Thymus (tissue), 11 donors: ENCODE data around the gene GAK. TPM values are rescaled to one million over a fixed set of nuclear protein-coding genes. Genes with fewer than 3 reads are reported as not detected.

Experiments
- DNase-seq, 9 donors: peaks; one replicate each; pipeline ENCODE4 v3.0.0-alpha.2; 2013; ENCODE audit warnings: low spot score in 9 of 9, low read depth in 6 of 9, missing footprints in 1 of 9
- H3K27ac ChIP-seq, 2 donors: one replicate each; pipeline ENCODE4 v1.5.1; 2013; ENCODE audit warnings: control low read depth in 1 of 2, low read depth in 1 of 2, low read length in 1 of 2, mild to moderate bottlenecking in 1 of 2, moderate library complexity in 1 of 2
- H3K27me3 ChIP-seq, 2 donors: one replicate each; pipeline ENCODE4 v1.5.1; 2013; ENCODE audit warnings: low read length in 1 of 2; ENCODE audit not compliant: control insufficient read depth in 2 of 2, insufficient read depth in 1 of 2
- H3K36me3 ChIP-seq, 2 donors: one replicate each; pipeline ENCODE4 v1.5.1; 2013; ENCODE audit warnings: low read length in 1 of 2, mild to moderate bottlenecking in 1 of 2, moderate library complexity in 1 of 2; ENCODE audit not compliant: control insufficient read depth in 2 of 2, insufficient read depth in 2 of 2
- H3K4me1 ChIP-seq, 2 donors: one replicate each; pipeline ENCODE4 v1.5.1; 2013; ENCODE audit warnings: low read length in 2 of 2; ENCODE audit not compliant: control insufficient read depth in 2 of 2, insufficient read depth in 2 of 2
- H3K4me3 ChIP-seq, 2 donors: one replicate each; pipeline ENCODE4 v1.5.1; 2013; ENCODE audit warnings: low read length in 2 of 2, control low read depth in 1 of 2, mild to moderate bottlenecking in 1 of 2
- H3K9me3 ChIP-seq, 2 donors: one replicate each; pipeline ENCODE4 v1.5.1; 2013; ENCODE audit warnings: low read length in 1 of 2, mild to moderate bottlenecking in 1 of 2; ENCODE audit not compliant: control insufficient read depth in 2 of 2, insufficient read depth in 1 of 2
- WGBS: extraction: QIAGEN DNeasy Blood & Tissue Kit; methylation state at CpG from one replicate; pipeline ENCODE4 v1.1.7; 2013; 5-methylcytosine and 5-hydroxymethylcytosine counted together
- polyA plus RNA-seq: library from polyadenylated mRNA; stranded (reverse); fragments of 200-250 nt; gene quantifications from one replicate; pipeline ENCODE4 v1.2.3, GENCODE V29; 2013
- total RNA-seq: library from RNA; stranded (reverse); fragments of 120-200 nt; gene quantifications from one replicate; pipeline ENCODE4 v1.2.4, GENCODE V29; 2013
- donor health status: healthy.

GAK gene
- total and polyA plus RNA-seq, 2 donors: 47.5 to 230 TPM

GRCh38 chr4:971666-972500 lies 39.8 kb upstream of the GAK start:
- Histone ChIP-seq H3K4me1 (peaks cover 11 to 19% of the 10 kb centered on the region in 2 donors), H3K27ac (no peak overlapping the region), H3K9me3 (peaks cover 0 to 9% of the 10 kb centered on the region in 2 donors), H3K4me3 (peak overlapping the region; percentile 46 to 59), H3K36me3 (peaks cover 0 to 3% of the 10 kb centered on the region in 2 donors), H3K27me3 (peaks cover 0 to 57% of the 10 kb centered on the region in 2 donors)
- DNase-seq: no peak
- WGBS: 83% methylated on average over 24 of the region's 24 CpGs

DNA sequence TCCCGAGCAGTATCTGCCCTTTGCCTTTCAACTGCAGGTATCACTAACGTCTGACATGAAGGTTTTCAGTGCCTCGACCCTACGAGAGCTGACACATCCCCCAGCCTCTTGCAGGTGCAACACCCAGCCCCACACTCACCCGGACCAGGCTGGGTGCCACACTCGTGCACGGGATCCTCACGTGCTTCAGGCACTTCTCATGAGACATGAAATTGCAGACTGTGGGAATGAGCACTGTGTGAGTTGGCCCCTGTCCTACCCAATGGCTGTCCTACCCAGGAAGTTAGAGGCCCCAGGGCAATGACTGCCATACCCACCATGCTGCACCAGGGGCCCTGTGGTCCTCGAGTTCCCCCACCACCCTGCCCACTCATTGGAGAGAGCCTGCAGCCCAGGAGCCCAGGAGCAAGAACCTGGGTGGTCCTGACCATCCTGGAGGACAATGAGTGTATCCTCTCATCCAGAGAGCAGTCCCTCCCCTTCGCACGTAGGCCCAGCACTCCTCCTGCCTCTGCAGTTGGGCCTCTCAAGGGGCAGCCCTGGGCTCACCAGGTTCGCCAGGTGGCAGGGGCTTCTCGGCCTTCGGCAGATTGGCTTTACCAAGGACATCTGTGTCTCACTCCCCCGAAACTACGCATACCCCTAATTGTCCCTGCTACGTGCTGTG lies 38.9 kb upstream of the GAK start:
- Histone ChIP-seq H3K36me3 (peaks cover 0 to 12% of the 10 kb centered on the region in 2 donors), H3K4me1 (peaks cover 11 to 19% of the 10 kb centered on the region in 2 donors), H3K27me3 (peaks cover 0 to 60% of the 10 kb centered on the region in 2 donors), H3K4me3 (no peak overlapping the region), H3K27ac (no peak overlapping the region), H3K9me3 (peaks cover 0 to 9% of the 10 kb centered on the region in 2 donors)
- 95% methylated on average over 17 of the region's 17 CpGs for WGBS
- DNase-seq: no peak

GRCh38 chr4:970046-970745 lies 38.1 kb upstream of the GAK start:
- WGBS: 98% methylated on average over 25 of the region's 25 CpGs
- Histone ChIP-seq H3K9me3 (peaks cover 0 to 9% of the 10 kb centered on the region in 2 donors), H3K4me1 (peaks cover 11 to 19% of the 10 kb centered on the region in 2 donors)

DNA sequence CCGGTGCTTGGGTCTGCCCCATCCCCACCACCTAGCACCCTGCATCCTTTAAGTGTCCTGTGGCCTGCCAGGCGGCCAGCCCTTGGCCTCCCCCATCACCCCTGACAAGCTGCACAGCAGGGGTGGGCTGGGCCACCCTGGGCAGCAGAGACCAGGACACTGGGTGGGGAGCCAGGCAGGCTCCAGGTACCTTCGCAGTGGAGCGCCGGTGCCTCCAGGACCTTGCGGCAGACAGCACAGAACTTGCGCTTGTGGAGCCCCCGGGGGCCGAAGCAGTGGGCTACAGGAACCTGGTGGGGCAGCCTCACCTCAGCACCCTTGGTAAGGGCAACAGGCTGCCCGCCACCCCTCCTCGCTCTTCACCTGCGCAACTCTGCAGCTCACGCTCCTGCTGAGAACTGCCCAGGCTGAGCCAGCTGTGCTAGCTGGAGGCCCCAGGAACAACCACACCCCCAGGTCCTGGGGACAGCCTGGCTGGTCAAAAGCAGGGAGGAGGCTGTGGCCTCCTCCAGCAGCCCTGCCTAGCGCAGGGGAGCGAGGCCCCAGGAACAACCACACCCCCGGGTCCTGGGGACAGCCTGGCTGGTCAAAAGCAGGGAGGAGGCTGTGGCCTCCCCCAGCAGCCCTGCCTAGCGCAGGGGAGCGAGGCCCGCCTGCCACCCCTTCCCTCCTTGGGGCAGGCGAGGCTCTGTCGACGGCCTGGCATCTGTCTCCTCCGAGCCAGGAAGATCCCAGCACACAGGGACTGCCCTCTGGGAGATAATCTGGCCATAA lies 36.7 kb upstream of the GAK start:
- H3K36me3 ChIP-seq: peaks cover 0 to 29% of the 10 kb centered on the region in 2 donors
- no peak for DNase-seq
- H3K4me1 ChIP-seq: peaks cover 11 to 17% of the 10 kb centered on the region in 2 donors
- 94% methylated on average over 23 of the region's 23 CpGs for WGBS
- H3K27me3 ChIP-seq: peaks cover 0 to 51% of the 10 kb centered on the region in 2 donors
- no peaks in the 10 kb centered on the region for H3K9me3 ChIP-seq
- H3K4me3 ChIP-seq: no peak overlapping the region
- no peak overlapping the region for H3K27ac ChIP-seq

More at GRCh38 chr4:970046-970745, 38.1 kb upstream of the GAK start:
- H3K27me3 ChIP-seq: peaks cover 0 to 60% of the 10 kb centered on the region in 2 donors
- H3K27ac ChIP-seq: no peak overlapping the region
- H3K36me3 ChIP-seq: peaks cover 0 to 19% of the 10 kb centered on the region in 2 donors
- DNase-seq: no peak
- H3K4me3 ChIP-seq: no peak overlapping the region

- 69% methylated on average over 24 of the region's 24 CpGs for WGBS
- DNase-seq: no peak
- Histone ChIP-seq H3K9me3 (no peaks in the 10 kb centered on the region), H3K27me3 (peaks cover 0 to 51% of the 10 kb centered on the region in 2 donors), H3K4me1 (peaks cover 11 to 15% of the 10 kb centered on the region in 2 donors), H3K36me3 (peaks cover 0 to 35% of the 10 kb centered on the region in 2 donors), H3K4me3 (no peak overlapping the region), H3K27ac (no peak overlapping the region)
Measured at GRCh38 chr4:968221-968620, 36.1 kb upstream of the GAK start.

DNA sequence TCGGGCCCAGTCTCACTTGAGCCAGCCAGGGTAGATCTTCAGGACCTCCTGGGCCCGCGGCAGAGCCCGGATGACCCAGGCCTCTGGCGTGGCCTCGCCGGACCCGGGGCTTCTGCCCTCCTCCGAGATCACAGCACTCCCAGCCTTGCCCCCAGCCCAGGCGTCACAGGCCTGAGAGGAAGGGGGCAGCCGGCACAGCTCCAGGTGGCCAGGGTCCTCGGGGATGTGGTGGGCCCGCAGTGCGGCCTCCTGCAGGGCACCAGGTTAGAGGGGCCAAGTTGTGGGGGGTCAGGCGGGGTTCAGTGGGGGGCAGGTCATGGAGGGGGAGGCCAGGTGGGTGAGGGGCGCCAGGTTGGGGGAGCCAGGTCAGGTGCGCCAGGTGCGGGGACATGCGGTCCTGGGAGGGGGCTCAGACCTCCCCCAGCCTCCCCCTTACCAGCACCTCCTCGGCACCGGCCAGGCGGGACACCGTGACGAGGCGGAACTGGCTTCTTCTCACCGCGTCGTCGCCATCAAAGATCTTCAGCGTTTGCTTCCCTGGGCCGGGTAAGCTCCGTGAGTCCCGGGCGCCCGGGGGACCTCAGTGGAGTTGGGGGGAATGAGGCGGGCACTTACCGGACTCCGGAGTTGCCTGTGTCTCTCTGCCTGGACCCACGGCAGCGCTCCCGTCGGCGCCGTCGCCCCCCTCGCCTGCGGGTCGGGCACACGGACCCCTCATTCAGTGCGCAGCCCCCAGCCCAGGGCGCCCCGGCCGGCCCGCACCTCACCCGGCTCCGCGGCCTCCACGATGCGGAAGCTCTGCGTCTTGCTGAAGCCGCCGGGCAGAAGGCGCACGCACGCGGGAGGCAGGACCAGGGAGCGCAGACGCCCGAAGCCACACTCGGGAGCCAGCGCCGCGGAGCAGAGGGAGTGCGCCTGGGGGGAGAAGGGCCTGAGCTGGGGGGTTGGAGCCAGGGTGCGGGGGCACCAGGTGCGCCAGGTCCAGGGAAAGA lies 35.3 kb upstream of the GAK start:
- Histone ChIP-seq H3K9me3 (no peaks in the 10 kb centered on the region), H3K27me3 (peaks cover 0 to 46% of the 10 kb centered on the region in 2 donors), H3K4me3 (no peak overlapping the region), H3K36me3 (peaks cover 2 to 43% of the 10 kb centered on the region in 2 donors), H3K4me1 (peaks cover 7 to 11% of the 10 kb centered on the region in 2 donors), H3K27ac (no peak overlapping the region)
- DNase-seq: no peak
- 79% methylated on average over 76 of the region's 76 CpGs for WGBS

DNA sequence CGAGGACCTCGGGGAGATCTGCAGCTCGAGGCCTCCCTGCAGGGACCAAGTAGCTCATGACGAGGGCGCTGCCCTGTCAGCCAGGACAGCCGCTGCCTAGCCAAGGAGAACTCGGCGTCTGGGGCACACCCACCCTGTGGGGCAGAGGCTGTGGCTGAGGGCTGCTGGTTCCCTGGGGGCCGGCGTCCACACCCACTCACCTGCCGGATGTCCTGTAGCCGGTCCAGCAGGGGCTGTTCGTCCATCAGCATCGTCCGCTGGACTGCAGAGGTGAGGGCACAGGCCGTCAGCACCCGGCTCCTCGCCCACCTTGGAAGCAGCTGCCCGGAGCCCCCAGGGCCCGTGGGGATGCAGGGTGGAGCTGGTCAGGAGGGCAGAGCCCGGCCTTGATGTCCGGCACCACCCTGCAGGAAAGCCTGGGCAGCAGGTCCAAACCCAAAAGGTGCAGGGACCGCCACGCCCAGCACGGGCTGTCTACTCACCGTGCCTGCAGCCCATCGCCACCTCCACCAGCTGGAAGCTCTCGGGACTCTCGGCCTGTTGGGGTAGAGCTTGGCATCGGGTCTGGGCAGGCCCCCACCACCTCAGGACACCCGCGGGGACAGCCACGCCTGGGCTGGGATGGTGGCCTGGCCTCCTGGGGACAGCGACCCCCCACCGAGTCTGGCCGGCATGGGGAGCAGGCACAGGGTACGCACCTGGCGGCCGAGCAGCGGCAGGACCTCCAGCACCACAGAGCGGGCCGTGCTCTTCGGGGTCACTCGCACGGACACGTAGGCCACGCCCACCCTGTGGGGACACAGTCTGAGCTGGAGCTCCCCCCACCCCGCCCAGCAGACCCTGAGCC lies 34.4 kb upstream of the GAK start:
- H3K4me3 ChIP-seq: no peak overlapping the region
- H3K9me3 ChIP-seq: no peaks in the 10 kb centered on the region
- no peak overlapping the region for H3K27ac ChIP-seq
- H3K36me3 ChIP-seq: peaks cover 8 to 52% of the 10 kb centered on the region in 2 donors
- H3K4me1 ChIP-seq: peaks cover 1 to 2% of the 10 kb centered on the region in 2 donors
- 94% methylated on average over 48 of the region's 48 CpGs for WGBS
- H3K27me3 ChIP-seq: peaks cover 0 to 37% of the 10 kb centered on the region in 2 donors
- DNase-seq: no peak
